Glomerular visceral epithelial cell (primary cell): ENCODE measurements around the gene GNG14.
"Not testable (repeated sequence)": the region's sequence is repeated elsewhere in the genome, so short reads cannot be mapped to it uniquely, and the experiment has no call there.

Experiments used
- DNase-seq: peaks from one replicate; pipeline ENCODE4 v3.0.0-alpha.2; 2016; ENCODE audit errors: extremely low spot score

Gene GNG14

DNA sequence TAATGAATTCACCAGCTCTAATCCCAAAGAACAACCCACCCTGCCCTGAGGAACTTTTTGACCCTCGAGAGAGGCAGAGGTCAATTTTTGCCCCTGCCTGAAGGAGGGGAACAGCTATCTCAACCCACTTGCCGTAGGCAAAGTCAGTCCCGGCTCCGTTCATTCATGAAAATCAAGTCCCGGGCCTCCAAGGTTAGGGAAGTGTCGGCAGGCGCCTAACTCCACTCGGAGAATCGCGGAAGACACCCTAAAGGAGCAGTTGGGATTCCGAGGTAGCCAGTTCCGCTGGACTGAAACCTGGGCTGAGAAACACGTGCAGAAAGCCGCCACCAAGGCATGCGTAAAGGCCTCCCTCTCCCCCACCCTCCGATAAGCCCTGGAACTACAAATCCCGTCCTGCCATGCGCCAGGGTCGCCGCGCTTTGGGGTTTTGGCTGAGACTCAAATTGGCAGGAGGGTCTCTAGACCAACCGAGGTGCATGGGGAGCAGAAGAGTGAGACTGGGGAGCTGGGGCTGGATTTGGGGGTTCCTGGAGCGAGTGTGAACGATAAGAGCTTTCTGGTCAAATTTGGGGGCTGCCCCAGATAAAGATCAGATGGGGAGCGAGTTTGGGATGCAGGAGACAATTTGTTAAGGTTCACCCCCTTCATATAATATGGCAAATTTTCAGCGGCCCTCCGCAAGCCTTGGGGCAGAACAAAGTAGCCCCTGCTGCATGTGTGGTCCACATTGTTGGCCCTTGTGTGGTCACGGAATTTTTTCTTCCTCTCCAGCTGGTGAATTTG, 36.0 kb downstream of the GNG14 start, which contains the start of gene TNPO2:
TNPO2 (minus strand) TSS at position 292 of the 786 bp plus-strand sequence. CDS start 2,955 bp downstream, outside the sequence.
- DNase-seq, result peak; percentile 68

DNA sequence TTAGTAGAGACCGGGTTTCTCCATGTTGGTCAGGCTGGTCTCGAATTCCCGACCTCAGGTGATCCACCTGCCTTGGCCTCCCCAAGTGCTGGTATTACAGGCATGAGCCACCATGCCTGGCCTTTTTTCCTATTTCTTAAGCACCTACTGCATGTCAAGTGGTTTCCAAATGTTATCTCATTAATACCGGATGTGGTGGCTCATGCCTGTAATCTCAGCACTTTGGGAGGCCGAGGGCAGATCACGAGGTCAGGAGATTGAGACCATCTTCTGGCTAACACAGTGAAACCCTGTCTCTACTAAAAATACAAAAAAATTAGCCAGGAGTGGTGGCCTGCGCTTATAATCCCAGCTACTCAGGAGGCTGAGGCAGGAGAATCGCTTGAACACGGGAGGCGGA, 37.8 kb downstream of the GNG14 start:
- DNase-seq, result not testable (repeated sequence)

DNA sequence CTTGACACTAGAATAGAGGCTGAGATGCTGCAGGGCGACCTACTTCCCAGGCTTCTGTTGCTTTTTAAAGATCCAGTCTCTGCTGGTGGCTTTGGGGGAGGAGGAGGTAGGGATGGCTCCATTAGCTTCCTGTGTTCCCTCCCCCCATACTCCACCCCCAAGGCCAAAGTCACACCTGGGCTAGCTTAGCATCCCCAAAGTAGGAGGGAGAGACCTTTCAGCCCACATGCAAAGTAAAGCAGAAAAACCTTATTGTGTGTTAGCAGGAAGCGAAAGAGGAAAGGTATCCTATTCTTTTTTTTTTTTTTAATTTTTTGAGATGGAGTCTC, 39.2 kb downstream of the GNG14 start:
- DNase-seq, result no peak

GRCh38 chr19:12727745-12728433, 40.1 kb downstream of the GNG14 start:
- DNase-seq, result peak; percentile 33

- no peak for DNase-seq
These were observed 42.3 kb downstream of the GNG14 start for GRCh38 chr19:12730064-12730463.

DNA sequence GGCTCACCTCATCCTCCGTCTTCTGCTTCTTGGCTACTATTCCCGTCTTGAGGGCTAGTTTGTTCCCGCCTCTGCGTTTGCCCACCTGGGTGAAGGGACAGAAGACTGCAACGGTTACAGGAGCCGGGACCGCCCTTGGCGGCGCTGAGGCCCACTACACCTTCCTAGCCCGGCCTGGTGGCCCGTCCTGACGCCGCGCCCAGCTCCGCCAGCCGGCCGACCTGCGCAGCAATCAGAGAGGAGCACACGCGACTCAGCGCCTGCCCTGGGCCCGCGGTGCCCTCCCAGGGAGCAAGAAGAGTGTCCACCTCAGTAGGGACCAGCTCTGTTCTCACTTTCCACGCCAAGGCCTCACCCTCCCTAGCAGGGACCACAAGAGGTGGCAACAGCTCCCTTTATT, 43.5 kb downstream of the GNG14 start:
- DNase-seq, result no peak

DNA sequence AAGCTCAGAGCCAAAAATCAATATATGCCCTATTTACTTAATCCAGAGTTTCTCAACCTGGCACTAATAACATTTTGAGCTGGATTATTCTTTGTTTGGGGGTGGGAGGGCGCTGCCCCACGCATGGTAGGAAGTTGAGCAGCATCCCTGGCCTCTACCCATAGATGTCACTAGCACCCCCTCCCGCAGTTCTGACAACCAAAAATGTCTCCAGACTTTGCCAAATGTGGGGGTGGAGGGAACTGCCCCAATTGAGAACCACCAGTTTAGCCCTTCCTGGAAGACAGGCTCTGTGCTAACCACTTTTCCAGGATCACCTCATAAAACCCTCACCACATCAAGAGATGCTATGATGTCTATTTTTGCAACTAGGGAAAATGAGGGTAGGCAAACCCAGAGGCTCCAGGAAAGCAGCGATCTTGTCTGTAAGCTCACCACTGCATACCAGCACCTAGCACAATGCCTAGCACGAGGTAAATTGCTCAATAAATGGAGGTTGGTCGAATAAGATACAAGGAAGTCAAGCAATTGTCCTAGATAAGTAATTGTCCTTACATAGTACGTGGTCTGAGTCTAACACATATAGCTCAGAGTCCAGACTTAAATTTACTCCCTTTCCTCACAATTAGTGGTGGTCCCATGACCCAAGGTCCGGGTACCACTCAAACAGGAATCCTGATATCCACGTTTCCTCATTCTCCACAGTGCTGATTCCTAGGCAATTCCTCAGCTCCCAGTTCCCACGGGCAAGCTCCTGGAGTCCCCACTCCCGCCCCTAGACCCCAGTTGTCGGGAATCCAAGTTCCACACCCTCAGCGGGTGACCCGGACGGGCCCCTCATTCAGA, 45.8 kb downstream of the GNG14 start:
- DNase-seq, result peak; percentile 40

- peak; percentile 100 for DNase-seq
These were observed 49.4 kb downstream of the GNG14 start, which contains the start of gene GET3 for GRCh38 chr19:12736995-12737834. GET3 (plus strand) TSS chr19:12737497; CDS start chr19:12737506, 9 bp downstream.

DNA sequence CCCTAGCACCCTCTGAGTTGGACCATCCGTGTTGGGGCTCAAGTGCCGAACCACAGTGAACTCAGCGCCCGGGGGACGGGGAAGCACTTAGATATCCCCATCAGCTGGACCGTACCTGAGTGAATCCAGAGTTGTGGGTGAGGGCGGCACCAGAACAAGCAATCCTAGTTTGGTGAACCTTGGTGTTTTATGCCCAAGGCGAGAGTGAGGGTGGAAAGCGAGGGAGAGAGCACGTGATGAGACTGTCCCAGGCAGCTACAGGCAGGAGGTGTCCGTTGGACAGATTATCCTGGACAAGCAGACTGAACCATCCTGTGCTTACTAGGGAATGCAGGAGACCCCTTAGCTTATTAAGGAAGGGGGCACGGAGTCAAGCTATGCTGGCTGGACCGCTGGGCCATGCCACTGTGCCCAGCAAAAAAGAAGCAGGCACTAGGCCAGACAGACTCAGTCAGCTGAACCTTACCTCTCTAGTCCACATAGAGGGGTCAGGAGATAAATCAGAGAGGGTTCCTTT, 50.1 kb downstream of the GNG14 start:
- no peak for DNase-seq
